GM18520 (cell line): ENCODE data around the gene SLC6A17.
A peak's percentile ranks its signal among the peaks of the same experiment; 100 is the strongest.

Experiments used
- ATAC-seq: cut with Tn5 transposase; IDR thresholded peaks from one replicate; pipeline ENCODE4 v1.9.1; 2021; ENCODE audit not compliant: unreplicated experiment

The SLC6A17 gene

GRCh38 chr1:110201157-110201825 is 51.0 kb downstream of the SLC6A17 start:
- ATAC-seq = no peak

GRCh38 chr1:110203021-110203661 is 52.8 kb downstream of the SLC6A17 start:
- ATAC-seq = no peak

- ATAC-seq = no peak
Measured at GRCh38 chr1:110205156-110205555, 54.9 kb downstream of the SLC6A17 start.

- no peak for ATAC-seq
Measured at GRCh38 chr1:110205591-110206155, 55.4 kb downstream of the SLC6A17 start.

- ATAC-seq = no peak
Measured at GRCh38 chr1:110206261-110206920, 56.1 kb downstream of the SLC6A17 start.

GRCh38 chr1:110207831-110208230 is 57.5 kb downstream of the SLC6A17 start:
- no peak for ATAC-seq

- no peak for ATAC-seq
Measured at GRCh38 chr1:110208916-110209645, 58.8 kb downstream of the SLC6A17 start.

GRCh38 chr1:110209715-110210603 is 59.7 kb downstream of the SLC6A17 start, which contains the start of gene KCNC4:
Gene KCNC4, plus strand, starts transcription at chr1:110210314. Its CDS starts 1,186 bp downstream, at chr1:110211500.
- peak; percentile 81 for ATAC-seq

GRCh38 chr1:110210604-110211495 is 60.6 kb downstream of the SLC6A17 start:
- ATAC-seq = no peak

- no peak for ATAC-seq
Measured at GRCh38 chr1:110211496-110212168, 61.3 kb downstream of the SLC6A17 start.

GRCh38 chr1:110212169-110213142 is 62.2 kb downstream of the SLC6A17 start:
- no peak for ATAC-seq

GRCh38 chr1:110213143-110213540 is 62.8 kb downstream of the SLC6A17 start:
- no peak for ATAC-seq

- ATAC-seq = no peak
Measured at GRCh38 chr1:110214454-110215404, 64.4 kb downstream of the SLC6A17 start.

GRCh38 chr1:110215621-110216515 is 65.6 kb downstream of the SLC6A17 start:
- ATAC-seq = no peak

GRCh38 chr1:110216844-110217444 is 66.7 kb downstream of the SLC6A17 start:
- no peak for ATAC-seq
